ENCODE measurements around the gene PRSS1. TPM values are rescaled to one million over a fixed set of nuclear protein-coding genes. Genes with fewer than 3 reads are reported as not detected.

PRSS1 gene
- total RNA-seq, result not detected in 2 replicates

DNA sequence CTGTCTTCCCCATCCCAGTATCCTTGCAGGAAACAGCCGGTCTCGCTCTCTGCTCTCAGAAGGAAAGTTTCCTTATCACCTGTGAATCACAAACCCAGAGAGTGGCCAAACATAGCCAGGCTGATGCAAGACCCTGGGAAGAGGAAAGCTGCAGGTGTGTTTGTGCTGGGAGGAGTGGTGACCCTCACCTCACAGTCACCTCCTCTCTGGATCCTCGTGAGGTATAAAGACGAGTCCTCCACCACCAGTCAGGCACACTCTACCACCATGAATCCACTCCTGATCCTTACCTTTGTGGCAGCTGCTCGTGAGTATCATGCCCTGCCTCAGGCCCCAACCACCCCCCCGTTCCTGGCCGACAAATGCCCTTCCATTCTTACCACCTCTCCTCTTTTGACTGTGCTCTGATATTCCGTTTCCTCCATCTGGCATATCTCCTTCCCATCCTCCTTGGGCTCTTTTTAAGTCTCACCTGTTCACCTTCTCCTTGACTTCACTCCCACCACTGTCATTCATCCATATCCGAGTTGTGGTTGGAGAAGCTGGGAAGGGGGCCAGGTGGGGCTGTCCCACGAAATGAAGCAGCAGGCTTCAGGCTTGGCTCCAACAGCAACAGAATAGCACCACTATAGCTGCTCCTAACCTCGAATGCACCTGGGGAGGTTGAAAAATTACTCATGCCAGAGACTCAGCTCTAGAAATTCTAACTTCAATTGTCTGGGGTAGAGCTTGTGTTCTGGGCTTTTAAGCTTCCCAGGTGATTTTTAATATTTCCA lies at the start of gene PRSS1:
PRSS1 (plus strand) TSS at position 255 of the 776 bp plus-strand sequence; CDS start at position 268, 13 bp downstream.

DNA sequence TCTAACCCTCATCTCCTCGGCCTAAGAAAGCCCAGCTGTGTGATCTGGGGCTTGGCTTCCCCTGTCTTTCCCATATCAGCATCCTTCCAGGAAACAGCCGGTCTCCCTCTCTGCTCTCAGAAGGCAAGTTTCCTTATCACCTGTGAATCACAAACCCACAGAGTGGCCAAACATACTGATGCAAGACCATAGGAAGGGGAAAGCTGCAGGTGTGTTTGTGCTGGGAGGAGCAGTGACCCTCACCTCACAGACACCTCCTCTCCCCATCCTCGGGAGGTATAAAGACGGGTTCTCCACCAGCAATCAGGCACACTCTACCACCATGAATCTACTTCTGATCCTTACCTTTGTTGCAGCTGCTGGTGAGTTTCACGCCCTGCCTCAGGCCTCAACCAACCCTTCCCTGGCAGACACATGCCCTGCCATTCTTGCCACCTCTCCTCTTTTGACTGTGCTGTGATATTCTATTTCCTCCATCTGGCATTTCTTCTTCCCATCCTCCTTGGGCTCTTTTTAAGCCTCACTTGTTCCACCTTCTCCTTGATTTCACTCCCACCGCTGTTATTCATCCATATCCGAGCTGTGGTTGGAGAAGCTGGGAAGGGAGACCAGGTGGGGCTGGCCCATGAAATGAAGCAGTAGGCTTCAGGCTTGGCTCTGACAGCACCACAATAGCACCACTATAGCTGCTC lies 21.5 kb downstream of the PRSS1 start, which contains the start of gene PRSS2:
PRSS2 (plus strand) TSS at position 310 of the 692 bp plus-strand sequence; CDS start at position 323, 13 bp downstream.

Other genes with a start within 250 kb of the PRSS1 start
- 1.00 TPM in 1 of 2 replicates, not detected in the other for gene PRSS2, start 21.5 kb downstream of the PRSS1 start, total RNA-seq
- gene EPHB6, start 105.6 kb downstream of the PRSS1 start, total RNA-seq, result 42.4 and 74.3 TPM in 2 replicates
- not detected in 2 replicates for gene TRPV6, start 136.3 kb downstream of the PRSS1 start, total RNA-seq
- gene TRPV5, start 184.3 kb downstream of the PRSS1 start, total RNA-seq, result not detected in 2 replicates
- gene LLCFC1, start 190.0 kb downstream of the PRSS1 start, total RNA-seq, result not detected in 2 replicates
- gene KEL, start 212.9 kb downstream of the PRSS1 start, total RNA-seq, result 0.05 TPM in 1 of 2 replicates, not detected in the other

Measured in cardiac ventricle fibroblast (primary cell).